Keratinocyte (primary cell): Measurements from ENCODE around the gene PGM1. TPM values are rescaled to one million over a fixed set of nuclear protein-coding genes. Genes with fewer than 3 reads are reported as not detected.

ENCODE experiments used
- DNase-seq: peaks from one replicate; pipeline ENCODE4 v3.0.0-alpha.2; 2011; ENCODE audit warnings: low read depth, missing footprints, low spot score
- FAIRE-seq: peaks from 2 replicates; lab custom pipeline; 2011; peaks lifted over from hg19 to GRCh38; lab: Jason Lieb, UNC
- H2AFZ ChIP-seq: 2 replicates; pipeline ENCODE4 v1.6.0; 2012; ENCODE audit warnings: low read length, control low read depth, inconsistent platforms; ENCODE audit not compliant: control insufficient read depth
- H3K27ac ChIP-seq: 2 replicates; pipeline ENCODE4 v1.5.1; 2011; ENCODE audit warnings: low read length; ENCODE audit not compliant: control insufficient read depth, insufficient read depth
- H3K27me3 ChIP-seq: 3 replicates; pipeline ENCODE4 v1.6.0; 2011; ENCODE audit warnings: low read length; ENCODE audit not compliant: control insufficient read depth, insufficient read depth; ENCODE audit errors: extremely low read depth
- H3K36me3 ChIP-seq, 2 experiments: 2 replicates in 1 of 2; 3 replicates in 1 of 2; pipeline ENCODE4 v1.5.1; 2011; ENCODE audit warnings: low read length in 2 of 2, mild to moderate bottlenecking in 1 of 2; ENCODE audit not compliant: control insufficient read depth in 2 of 2, insufficient read depth in 2 of 2; ENCODE audit errors: extremely low read depth in 1 of 2
- H3K4me1 ChIP-seq: 3 replicates; pipeline ENCODE4 v1.5.1; 2011; ENCODE audit warnings: low read length; ENCODE audit not compliant: control insufficient read depth, insufficient read depth; ENCODE audit errors: extremely low read depth
- H3K4me2 ChIP-seq: 3 replicates; pipeline ENCODE4 v1.6.0; 2011; ENCODE audit warnings: low read depth, low read length; ENCODE audit not compliant: control insufficient read depth, insufficient read depth; ENCODE audit errors: extremely low read depth
- H3K4me3 ChIP-seq, 3 experiments: fragments of 200-600 bp in 1 of 3; sonication (generic) in 1 of 3; 2 replicates in 2 of 3; 3 replicates in 1 of 3; pipeline ENCODE4 v1.5.1; 2011 to 2016; ENCODE audit warnings: low read length in 3 of 3, mild to moderate bottlenecking in 3 of 3, control low read depth in 2 of 3, inconsistent platforms in 1 of 3, low read depth in 1 of 3, mixed read lengths in 1 of 3, mixed run types in 1 of 3, moderate library complexity in 1 of 3; ENCODE audit not compliant: control insufficient read depth in 2 of 3, insufficient read depth in 2 of 3; ENCODE audit errors: extremely low read depth in 1 of 3
- H3K79me2 ChIP-seq: 2 replicates; pipeline ENCODE4 v1.6.0; 2012; ENCODE audit warnings: low read length; ENCODE audit not compliant: control insufficient read depth, insufficient read depth
- H3K9ac ChIP-seq: 3 replicates; pipeline ENCODE4 v1.6.0; 2011; ENCODE audit warnings: low read length; ENCODE audit not compliant: control insufficient read depth, insufficient read depth; ENCODE audit errors: extremely low read depth
- H3K9me1 ChIP-seq: 3 replicates; pipeline ENCODE4 v1.6.0; 2011; ENCODE audit warnings: low read length; ENCODE audit not compliant: control insufficient read depth, insufficient read depth; ENCODE audit errors: extremely low read depth
- H3K9me3 ChIP-seq: 2 replicates; pipeline ENCODE4 v1.5.1; 2012; ENCODE audit warnings: low read depth, low read length; ENCODE audit not compliant: control insufficient read depth
- H4K20me1 ChIP-seq: 3 replicates; pipeline ENCODE4 v1.6.0; 2011; ENCODE audit warnings: low read length; ENCODE audit not compliant: control insufficient read depth, insufficient read depth; ENCODE audit errors: extremely low read depth
- EZH2 ChIP-seq: IDR thresholded peaks from one replicate; pipeline ENCODE4 v1.6.1; 2012; ENCODE audit warnings: inconsistent platforms, mild to moderate bottlenecking, low read length, moderate library complexity
- dilution Hi-C: fragments of 300-500 bp; cut with MboI; formaldehyde crosslinking; loops from one replicate; pipeline ENCODE4 v1.7.0; 2020; ENCODE audit warnings: low sequenced_read_pairs; ENCODE audit not compliant: extremely low pct_ligation_motif_present
- polyA plus RNA-seq, 5 experiments: library from polyadenylated mRNA; depleted of rRNA in 3 of 5; stranded (reverse) in 3 of 5; stranded (forward) in 1 of 5; unstranded in 1 of 5; fragments of >200 nt; gene quantifications; 1 replicate in 1 of 5; 2 replicates in 3 of 5; 3 replicates in 1 of 5; pipeline versions ENCODE4 v1.2.1 to v1.2.3, GENCODE V29; 2011 to 2012; ENCODE audit warnings: missing spikeins in 2 of 5, low read depth in 1 of 5, low replicate concordance in 1 of 5
- TF ChIP-seq, protein P1 (sequence below), 3 experiments: IDR thresholded peaks in 1 of 3; conservative IDR thresholded peaks in 1 of 3; optimal IDR thresholded peaks in 1 of 3; 2 replicates in 2 of 3; 3 replicates in 1 of 3; pipeline versions ENCODE3 to v1.5.1; 2011; ENCODE audit warnings: low read length in 3 of 3, mild to moderate bottlenecking in 3 of 3, moderate library complexity in 2 of 3, control low read depth in 1 of 3, inconsistent platforms in 1 of 3; ENCODE audit not compliant: insufficient read depth in 2 of 3; ENCODE audit errors: extremely low read depth in 1 of 3

Gene PGM1
- polyA plus RNA-seq, 1 donor (not counting 4 experiments of a cell fraction or from before 2014, with no cell fraction given): 38.9 TPM

DNA sequence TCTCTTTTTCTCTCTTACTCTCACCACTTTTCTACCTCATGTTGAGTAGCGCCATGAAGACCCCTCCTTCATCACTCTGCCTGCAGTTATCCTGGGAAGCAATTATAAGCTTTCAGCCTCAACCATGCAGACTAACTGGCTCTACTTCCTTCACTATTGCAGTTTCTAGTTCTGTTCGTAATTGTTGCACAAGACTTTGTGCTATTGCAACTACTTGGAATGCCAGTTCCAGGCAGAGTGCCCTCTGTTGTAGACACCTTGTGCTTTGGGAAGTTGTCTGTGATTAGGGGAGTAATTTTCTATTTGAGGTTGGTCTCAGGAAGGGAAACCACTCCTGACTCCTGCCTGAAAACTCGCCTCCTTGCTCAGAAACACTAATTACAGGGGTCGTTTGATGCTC lies 19.4 kb downstream of the PGM1 start:
- no peaks in the 10 kb centered on the region for H4K20me1 ChIP-seq

DNA sequence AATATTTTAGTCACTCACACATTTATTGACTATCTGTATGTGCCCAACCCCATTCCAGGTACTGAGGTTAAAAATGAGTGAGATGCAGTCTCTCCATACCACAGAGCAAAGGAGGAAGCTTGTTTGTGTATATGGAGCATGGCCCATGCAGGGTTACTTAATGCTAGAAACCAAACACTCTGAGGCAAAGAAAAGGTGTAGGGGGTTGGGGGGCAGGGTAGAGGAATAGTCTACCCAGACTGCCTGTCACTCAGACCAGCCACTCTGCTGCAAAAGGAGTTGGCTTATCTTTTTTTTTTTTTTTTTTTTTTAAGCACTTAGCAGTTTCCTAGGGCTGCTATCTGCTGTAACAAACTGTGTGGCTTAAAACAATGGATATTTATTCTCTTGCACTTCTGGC lies 19.8 kb downstream of the PGM1 start:
- Histone ChIP-seq H4K20me1 (no peaks in the 10 kb centered on the region), H3K79me2 (no peaks in the 10 kb centered on the region), H3K27ac (no peak overlapping the region), H3K9me1 (no peaks in the 10 kb centered on the region), H3K9ac (no peak overlapping the region), H2AFZ (no peak overlapping the region), H3K4me3 (no peak overlapping the region), H3K9me3 (no peaks in the 10 kb centered on the region), H3K4me1 (no peaks in the 10 kb centered on the region), H3K36me3 (no peaks in the 10 kb centered on the region), H3K4me2 (no peak overlapping the region), H3K27me3 (no peaks in the 10 kb centered on the region)
- FAIRE-seq (no peak), DNase-seq (no peak)
- dilution Hi-C loops: no loop called here
- TF ChIP-seq EZH2: no peak
- TF ChIP-seq, protein P1, sequence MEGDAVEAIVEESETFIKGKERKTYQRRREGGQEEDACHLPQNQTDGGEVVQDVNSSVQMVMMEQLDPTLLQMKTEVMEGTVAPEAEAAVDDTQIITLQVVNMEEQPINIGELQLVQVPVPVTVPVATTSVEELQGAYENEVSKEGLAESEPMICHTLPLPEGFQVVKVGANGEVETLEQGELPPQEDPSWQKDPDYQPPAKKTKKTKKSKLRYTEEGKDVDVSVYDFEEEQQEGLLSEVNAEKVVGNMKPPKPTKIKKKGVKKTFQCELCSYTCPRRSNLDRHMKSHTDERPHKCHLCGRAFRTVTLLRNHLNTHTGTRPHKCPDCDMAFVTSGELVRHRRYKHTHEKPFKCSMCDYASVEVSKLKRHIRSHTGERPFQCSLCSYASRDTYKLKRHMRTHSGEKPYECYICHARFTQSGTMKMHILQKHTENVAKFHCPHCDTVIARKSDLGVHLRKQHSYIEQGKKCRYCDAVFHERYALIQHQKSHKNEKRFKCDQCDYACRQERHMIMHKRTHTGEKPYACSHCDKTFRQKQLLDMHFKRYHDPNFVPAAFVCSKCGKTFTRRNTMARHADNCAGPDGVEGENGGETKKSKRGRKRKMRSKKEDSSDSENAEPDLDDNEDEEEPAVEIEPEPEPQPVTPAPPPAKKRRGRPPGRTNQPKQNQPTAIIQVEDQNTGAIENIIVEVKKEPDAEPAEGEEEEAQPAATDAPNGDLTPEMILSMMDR (optimal IDR thresholded peaks at IDR 0.05 in 1 of 3, IDR thresholded peaks at IDR 0.05 in 1 of 3, conservative IDR thresholded peaks at IDR 0.05 in 1 of 3; ENCODE audit: extremely low read depth in 1 of 3, insufficient read depth in 2 of 3, low read length in 3 of 3): no peak

More for the DNA sequence above, 19.4 kb downstream of the PGM1 start:
- Histone ChIP-seq H3K27me3 (no peaks in the 10 kb centered on the region), H3K9me3 (no peaks in the 10 kb centered on the region), H3K9me1 (no peaks in the 10 kb centered on the region), H2AFZ (no peak overlapping the region), H3K4me3 (no peak overlapping the region), H3K27ac (no peak overlapping the region), H3K4me2 (no peak overlapping the region), H3K36me3 (no peaks in the 10 kb centered on the region), H3K4me1 (no peaks in the 10 kb centered on the region), H3K9ac (no peak overlapping the region), H3K79me2 (no peaks in the 10 kb centered on the region)
- TF ChIP-seq, protein P1 (optimal IDR thresholded peaks at IDR 0.05 in 1 of 3, IDR thresholded peaks at IDR 0.05 in 1 of 3, conservative IDR thresholded peaks at IDR 0.05 in 1 of 3; ENCODE audit: extremely low read depth in 1 of 3, insufficient read depth in 2 of 3, low read length in 3 of 3): no peak
- TF ChIP-seq EZH2: no peak
- FAIRE-seq (no peak), DNase-seq (no peak)
- dilution Hi-C loops: no loop called here
